OCI-M2 (cell line): ENCODE measurements around the gene CFAP46.
"Not testable (repeated sequence)": the region's sequence is repeated elsewhere in the genome, so short reads cannot be mapped to it uniquely, and the experiment has no call there.

Experiments
- DNase-seq: peaks from one replicate; lab custom pipeline; 2025; ENCODE audit not compliant: unreplicated experiment; lab: John Stamatoyannopoulos, UW

Gene CFAP46

DNA sequence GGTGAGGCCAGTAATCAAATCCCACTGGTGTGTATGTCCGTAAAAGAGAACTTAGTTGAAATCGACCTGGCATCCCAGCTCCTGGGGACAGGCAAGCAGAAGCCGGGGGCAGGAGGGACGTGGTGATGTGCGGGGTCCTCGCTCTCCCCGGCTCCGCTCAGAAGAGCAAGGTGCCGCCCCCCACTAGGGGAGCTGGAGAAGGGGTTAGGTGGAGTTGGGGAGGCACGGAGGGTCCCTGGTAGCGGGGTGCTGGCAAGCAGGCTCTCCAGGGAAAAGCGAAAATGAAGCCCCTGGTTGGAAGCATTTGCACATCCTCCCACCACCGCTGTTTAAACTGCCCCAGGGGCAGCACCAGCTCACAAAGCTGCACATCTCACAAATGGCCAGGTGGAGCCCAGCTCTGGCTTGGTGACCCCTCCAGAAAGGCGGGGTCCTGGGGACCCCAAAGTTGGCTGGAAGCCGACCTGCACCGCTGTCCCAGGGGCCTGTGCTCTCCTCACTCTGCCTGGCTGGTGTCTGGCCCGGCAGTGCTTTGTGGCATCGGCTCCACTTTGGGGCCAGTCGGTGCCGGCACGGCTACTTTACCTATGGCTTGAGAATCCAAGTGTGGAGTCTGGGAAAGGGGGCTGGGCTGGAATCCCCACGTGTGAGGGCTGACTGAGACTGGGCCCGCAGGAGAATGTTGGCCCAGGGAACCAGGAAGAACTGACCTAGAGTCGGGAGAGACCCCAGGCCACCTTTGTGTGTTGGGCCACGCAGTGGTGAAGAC lies 2.9 kb upstream of the CFAP46 start:
- no peak for DNase-seq

- DNase-seq: no peak
These were observed 2.1 kb upstream of the CFAP46 start for GRCh38 chr10:132944510-132944909.

- DNase-seq: no peak
These were observed 1.5 kb upstream of the CFAP46 start for GRCh38 chr10:132943791-132944404.

- no peak for DNase-seq
These were observed 854 bp upstream of the CFAP46 start for GRCh38 chr10:132943058-132943790.

GRCh38 chr10:132941640-132942051 lies 724 bp downstream of the CFAP46 start:
- no peak for DNase-seq

DNA sequence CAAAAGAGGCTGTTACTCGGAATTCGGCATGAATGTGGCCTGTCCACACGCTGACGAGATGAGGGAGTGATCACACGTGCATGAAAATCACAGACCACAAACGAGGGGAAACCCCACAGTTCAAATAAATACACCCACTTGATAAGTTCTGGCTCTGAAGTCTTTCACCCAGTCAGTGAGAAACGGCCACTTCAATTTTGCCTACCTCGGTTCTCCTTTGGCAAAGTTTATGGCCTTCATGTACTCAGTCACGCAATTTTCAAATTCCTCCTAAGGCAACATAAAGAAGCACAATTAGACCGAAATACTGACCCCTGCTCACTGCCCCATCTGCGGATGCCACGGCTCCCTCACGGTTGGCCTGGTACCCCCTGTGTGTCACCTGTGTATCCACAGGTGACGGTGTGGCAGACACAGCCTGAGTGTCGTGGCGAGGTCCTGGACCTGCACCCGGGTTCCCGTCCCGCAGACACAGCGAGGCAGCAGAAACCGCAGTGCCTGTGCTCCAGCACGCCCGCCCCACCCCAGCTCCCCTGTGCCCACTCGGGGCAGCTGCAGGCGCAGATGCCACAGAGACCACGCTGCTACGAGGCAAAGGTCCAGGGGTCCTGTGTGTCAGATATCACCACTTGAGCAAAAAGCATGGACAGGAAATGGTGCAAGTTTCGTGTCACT lies 1.4 kb downstream of the CFAP46 start:
- no peak for DNase-seq

- no peak for DNase-seq
These were observed 2.2 kb downstream of the CFAP46 start for GRCh38 chr10:132939957-132940790.

- DNase-seq: no peak
These were observed 2.9 kb downstream of the CFAP46 start for GRCh38 chr10:132939378-132939955.

- DNase-seq: no peak
These were observed 3.7 kb downstream of the CFAP46 start for GRCh38 chr10:132938472-132939339.

DNA sequence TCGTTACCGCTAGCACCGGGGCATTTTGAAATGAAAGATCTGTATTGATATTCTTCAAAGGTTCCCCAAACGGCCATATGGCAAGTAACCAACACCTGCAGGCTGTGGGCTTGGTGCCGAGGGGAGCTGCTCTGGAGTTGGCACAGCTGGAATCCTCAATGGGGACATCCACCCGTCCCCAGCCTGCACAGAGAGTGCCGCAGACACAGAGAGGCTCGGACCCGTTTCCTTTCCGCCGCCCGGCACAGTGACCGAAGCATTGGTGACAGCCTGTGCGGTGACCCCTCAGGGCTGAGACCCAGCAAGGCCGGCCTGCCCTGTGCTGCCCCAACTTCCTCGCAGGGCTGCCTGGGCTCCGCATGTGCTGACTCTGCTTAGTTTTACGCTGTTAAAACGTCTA lies 4.5 kb downstream of the CFAP46 start:
- no peak for DNase-seq

DNA sequence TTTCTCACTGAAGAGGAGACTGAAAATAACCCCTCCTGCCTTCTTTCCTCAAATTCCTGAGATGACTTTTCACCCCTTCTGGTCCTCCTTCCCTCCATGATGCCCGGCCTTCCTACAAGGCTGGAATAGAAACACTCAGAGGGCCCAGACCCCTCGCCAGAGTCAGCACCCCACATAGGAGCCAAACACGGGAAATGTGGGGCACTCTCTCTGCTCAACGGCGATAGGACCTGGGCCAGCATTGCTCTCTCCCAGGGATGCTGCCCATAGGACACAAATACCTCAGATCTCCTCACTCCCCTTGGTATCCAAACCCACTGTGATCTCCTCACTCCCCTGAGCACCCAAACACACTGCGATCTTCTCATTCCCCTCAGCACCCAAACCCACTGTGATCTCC lies 7.4 kb downstream of the CFAP46 start:
- DNase-seq: no peak

- no peak for DNase-seq
These were observed 8.9 kb downstream of the CFAP46 start for GRCh38 chr10:132933308-132934042.

DNA sequence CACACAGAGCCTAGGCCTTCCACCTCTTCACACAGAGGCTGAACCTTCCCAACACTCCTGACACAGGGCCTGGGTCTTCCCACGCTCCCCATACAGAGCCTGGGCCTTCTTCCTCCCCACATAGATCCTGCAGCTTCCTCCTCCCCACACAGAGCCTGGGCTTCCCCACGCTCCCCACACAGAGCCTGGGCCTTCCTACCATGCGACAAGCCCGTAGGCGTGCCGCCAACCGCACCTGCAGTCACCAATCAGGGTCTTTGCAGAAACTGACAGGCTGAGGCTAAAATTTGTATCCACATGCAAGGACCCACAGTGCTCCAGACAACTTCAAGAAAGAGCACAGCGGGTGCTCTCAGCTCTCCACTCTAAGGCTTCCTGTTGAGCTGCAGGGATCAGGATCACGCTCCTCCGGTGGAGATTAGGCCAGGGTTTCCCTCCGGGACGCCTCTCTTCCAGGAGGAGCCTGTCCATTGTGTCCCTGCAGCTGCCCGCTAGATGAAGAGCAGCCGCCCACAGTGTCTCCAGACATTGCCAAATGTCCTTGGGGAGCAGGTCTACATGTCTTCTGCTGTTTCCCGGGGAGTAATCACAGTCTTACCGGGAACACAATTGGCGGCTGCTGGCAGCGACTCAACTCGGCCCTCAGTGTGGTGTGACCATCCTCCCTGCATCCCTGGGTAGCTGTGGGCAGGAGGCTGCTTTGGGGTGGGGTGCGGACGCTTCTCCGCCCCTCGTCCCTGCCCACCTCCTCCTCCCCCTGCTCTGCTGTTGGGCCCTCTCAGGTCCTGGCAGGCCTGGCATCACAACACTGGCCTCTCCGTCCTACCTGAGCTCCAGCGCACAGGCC lies 9.7 kb downstream of the CFAP46 start:
- DNase-seq: no peak

GRCh38 chr10:132931258-132932250 lies 10.8 kb downstream of the CFAP46 start:
- not testable (repeated sequence) for DNase-seq

DNA sequence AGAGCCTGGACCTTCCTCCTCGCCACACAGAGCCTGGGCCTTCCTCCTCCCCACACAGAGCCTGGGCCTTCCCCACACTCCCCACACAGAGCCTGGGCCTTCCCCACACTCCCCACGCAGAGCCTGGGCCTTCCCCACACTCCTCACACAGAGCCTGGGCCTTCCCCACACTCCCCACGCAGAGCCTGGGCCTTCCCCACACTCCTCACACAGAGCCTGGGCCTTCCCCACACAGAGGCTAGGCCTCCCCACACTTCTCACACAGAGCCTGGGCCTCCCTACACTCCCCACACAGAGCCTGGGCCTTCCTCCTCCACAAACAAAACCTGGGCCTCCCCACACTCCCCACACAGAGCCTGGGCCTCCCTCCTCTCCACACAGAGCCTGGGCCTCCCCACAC lies 11.7 kb downstream of the CFAP46 start:
- not testable (repeated sequence) for DNase-seq

DNA sequence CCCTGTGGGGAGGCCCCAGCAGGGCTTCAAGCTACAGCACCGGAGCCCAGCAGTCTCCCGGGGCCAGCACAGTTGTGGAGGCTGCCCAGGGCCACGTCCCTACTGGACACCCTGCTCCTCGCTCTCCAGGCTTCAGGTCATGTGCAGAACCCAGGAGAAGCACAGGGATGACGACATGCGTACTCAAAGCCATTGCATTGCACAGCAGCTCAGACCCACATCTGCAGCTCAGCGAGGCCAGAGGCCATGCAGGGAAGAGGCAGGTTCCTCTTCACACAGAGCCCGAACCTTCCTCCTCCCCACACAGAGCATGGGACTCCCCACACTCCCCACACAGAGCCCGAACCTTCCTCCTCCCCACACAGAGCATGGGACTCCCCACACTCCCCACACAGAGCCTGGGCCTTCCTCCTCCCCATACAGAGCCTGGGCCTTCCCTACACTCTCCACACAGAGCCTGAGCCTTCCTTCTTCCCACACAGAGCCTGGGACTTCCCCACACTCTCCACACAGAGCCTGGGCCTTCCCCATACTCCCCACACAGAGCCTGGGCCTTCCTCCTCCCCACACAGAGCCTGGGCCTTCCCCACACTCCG lies 12.3 kb downstream of the CFAP46 start:
- no peak for DNase-seq
